ENCODE data around the gene RAB7B.

The RAB7B gene

DNA sequence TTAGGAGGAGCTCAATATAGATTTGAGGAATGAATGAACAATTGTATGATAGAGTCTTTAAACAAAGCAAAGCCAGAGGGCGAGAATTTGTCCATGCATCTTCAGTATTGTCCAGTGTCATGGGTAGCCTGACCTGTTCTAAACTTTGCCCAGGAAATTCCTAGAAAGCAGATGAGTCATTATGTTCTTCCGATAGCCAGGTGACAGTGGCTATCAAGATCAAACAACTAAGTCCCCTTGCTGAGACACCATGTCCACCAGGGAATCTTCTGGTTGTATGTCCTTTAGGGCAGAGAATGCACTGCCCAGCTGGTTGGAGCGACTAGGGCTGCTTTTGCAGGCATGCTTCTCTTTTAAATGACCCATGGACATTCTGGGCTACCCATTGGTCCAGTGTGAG lies 58.1 kb downstream of the RAB7B start:
- no peak for DNase-seq

DNA sequence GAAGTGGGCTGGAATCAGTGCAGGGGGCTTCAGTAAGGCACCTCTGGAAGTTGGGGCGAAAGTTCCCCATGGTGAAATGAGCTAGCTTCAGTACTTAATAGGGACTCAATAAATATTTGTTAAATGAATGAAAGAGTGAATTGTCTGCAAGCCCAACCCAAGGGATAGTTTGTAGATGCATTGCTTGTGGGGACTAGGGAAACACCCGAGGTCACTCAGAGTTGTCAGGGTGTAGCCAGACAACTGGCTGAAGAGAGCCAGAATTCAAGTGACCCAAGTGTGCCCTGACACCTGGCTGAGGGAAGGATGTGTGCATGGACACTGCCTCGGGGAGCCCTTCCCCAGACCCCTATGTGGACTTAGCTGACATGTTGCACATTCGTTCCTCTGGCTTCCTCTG lies 58.7 kb downstream of the RAB7B start:
- DNase-seq, result no peak

DNA sequence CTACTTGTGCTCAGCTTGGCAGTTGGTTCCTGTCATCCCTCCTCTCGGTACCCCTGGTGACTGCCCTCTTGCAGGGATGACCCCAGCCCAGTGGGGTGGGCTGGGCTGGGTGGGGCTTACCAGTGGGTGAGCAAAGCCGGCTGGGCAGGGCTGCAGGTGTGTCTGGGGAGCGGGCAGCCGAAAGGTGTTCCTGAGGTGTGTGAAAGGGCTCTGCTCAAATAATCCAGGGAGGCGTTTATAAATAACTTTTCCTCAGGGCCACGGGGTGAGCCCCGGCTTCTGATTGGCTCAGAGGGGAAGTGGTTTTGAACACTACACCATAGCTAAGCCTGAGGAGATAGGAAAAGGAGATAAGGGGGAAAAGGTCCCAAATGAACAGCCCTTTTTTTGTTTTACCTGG lies 60.0 kb downstream of the RAB7B start, which contains the start of gene SLC26A9:
SLC26A9 (minus strand) TSS at position 212 of the 400 bp plus-strand sequence. CDS start 7,636 bp downstream, outside the sequence.
- no peak for DNase-seq

DNA sequence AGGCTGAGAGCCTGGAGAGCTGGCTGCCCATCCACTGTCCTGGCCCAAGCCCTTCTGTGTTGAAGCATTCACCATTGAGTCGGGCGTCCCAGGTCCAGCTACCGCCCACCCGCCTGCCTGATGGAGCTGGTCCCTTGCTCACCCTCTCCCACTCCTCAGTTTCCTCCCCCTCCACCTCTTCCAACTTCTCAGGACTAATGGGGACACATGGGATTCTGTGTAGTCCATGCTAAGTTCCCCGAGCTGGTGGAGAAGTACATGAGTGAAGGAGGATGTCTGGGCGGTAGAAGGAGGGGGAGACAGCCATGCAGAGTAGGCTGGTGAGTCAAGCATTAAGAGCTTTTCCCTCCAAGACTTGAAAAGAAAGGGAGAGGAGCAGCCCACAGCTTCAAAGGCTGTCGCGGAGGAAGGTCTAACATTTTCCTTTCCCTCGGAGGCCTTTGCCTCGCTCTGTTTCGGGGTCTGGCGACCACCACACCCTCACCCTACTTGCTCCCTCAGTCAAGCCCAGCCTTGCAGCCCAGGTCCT lies 60.5 kb downstream of the RAB7B start:
- peak; percentile 16 for DNase-seq

DNA sequence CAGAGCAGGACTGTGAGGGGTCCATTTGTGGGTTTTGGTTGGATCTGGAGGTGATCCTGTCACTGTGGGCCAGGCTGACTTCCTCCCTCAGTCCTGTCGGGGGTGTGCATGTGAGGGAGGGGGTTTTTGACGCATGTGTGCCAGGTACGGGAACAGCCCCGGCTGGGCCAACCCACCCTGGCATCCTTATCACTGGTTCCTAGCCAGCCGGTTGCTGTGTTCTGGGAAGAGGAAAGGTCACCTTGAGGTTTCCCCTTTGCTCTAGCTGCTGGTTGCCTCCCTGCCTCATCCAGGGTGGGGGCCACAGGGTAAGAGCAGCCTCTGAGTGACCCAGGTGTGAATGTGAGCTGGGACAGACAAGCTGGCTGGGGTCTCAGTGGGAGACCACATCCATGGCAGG lies 62.5 kb downstream of the RAB7B start:
- no peak for DNase-seq

DNA sequence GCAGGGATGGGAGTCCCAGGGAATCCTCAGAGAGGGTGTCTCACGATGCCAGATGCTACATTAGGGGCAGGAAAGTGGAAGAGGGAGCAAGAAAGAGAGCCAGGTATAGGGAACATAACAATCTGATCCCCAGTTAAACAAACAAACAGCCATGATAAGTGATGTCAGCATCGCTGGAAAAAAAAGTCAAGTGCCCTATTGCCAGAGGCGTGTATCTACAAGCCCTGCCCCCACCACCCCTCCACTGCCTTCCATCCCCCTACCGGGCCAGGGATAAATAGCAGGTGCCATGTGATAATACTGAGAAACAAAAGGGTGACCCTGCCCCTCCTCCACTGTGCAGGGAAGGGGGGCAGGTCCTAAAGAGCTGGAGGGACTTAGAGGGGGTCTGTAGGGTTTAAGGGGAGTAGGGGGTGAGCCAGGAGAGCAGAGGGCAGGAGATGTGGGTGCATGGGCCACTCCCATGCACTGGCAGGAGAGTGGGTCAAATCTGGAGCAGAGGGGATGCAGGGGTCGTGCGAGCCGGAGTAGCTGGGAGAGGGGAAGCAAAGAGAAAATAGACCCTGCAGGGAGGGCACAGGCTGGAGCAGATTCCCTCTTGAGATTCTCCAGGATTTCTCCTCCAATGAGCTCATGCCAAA lies 63.4 kb downstream of the RAB7B start:
- no peak for DNase-seq

DNA sequence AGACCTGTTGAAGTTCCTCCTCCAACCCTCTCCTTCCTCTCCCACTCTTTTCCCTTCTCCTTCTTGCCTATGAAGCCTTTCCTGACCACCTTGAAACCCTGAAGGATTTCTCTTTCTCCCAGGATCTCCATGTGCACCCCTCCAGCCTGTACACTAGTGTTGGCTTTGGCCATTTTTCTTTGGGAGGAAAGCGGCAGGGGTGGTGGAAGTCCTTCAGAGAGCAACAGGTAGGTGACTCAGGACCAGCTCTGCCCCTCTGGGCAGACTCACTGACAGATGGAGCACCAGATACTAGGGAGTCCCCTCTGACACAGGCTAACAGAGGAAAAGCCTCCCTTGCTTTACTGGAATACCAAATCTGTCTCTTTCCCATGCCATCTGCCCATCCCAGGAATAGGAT lies 64.5 kb downstream of the RAB7B start:
- no peak for DNase-seq

DNA sequence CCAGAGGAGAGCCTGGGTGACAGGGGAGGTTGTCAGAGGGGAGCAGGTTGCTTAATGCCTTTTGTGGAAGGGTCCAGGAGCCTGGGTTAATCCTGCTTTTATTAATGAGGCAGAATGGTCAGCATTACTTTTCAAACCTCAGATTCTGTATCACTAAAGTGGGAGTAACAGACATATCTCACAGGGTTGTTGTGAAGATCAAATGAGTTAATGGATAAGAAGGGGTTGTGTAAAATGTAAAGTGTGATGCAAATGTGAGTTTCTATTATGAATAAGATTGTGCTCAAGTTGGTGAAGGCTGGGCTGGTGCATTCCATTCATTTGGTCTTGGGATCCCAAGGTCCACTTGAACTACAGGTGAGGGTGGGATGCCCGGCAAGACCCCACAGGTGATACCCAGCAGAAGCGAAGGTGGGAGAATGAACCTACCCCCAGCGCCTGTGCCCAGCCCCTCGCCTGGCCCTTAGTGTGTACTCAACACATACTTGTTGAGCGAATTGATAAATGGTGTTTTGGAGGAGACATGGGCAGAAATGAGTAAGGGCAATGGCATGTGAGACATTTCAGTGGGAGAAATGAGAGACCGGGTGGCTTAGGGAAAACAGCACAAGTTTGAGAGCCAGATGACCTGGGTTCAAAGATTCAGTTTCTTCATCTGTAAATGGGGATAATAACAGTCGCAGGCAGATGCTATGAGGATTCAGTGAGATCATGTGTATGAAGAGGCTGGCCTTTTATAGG lies 66.2 kb downstream of the RAB7B start:
- peak; percentile 86 for DNase-seq

DNA sequence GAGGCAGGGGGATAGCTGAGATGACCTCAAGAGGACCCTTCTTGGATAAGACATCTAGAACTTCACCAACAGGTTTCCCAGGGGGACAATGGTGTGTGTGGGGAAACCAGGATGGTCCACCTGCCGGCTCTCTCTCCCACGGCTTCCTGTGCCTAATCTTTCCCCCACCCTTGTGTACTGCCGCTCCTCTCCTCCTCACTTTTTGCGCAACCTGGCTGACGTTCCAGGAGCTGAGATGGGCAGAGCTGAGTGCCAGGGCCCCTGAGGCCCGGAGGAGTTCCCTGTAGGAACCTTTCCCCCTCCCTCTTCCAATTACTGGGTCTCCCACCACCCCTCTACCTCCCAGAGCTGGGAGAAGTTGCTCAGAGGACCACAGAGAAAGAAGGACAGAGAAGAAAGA lies 66.9 kb downstream of the RAB7B start:
- DNase-seq, result no peak

DNA sequence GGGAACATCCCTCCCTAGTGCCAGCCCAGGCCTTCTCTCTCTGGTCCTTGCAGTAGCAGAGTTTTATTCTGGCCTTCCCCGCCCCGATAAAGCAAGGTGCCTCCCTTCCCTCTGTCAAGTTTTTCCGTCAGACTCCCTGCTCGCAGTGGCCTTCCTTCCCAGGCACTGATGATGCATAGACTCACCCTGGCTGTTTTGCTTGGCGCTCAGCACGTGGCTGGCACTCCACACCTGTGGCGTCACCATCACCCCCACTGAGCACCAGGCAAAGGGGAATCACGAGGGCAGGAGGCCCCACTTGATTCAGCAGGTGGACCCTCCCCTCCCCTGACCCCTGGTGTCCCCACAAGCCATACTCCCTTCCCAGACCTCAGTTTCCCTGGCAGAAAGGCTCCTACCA lies 67.3 kb downstream of the RAB7B start:
- no peak for DNase-seq

DNA sequence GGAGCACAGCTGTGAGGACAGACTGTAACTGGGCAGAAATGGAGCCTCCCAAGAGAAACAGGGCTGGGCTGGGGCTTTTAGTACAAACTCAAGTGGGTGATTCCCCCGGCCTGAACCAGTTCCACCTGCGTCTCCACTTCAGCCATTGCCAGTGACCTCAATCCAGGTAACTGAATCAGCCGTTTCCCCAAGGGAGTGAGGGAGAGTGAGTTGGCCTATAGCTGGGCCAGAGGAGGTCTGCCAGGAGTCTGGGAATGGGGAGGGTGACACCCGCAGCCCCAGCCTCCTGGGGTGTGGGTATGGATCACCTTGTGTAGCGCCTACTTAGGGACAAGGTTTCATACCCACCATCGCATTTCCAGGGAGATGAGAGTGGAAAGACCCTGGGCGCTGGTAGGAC lies 68.4 kb downstream of the RAB7B start:
- DNase-seq, result no peak

DNA sequence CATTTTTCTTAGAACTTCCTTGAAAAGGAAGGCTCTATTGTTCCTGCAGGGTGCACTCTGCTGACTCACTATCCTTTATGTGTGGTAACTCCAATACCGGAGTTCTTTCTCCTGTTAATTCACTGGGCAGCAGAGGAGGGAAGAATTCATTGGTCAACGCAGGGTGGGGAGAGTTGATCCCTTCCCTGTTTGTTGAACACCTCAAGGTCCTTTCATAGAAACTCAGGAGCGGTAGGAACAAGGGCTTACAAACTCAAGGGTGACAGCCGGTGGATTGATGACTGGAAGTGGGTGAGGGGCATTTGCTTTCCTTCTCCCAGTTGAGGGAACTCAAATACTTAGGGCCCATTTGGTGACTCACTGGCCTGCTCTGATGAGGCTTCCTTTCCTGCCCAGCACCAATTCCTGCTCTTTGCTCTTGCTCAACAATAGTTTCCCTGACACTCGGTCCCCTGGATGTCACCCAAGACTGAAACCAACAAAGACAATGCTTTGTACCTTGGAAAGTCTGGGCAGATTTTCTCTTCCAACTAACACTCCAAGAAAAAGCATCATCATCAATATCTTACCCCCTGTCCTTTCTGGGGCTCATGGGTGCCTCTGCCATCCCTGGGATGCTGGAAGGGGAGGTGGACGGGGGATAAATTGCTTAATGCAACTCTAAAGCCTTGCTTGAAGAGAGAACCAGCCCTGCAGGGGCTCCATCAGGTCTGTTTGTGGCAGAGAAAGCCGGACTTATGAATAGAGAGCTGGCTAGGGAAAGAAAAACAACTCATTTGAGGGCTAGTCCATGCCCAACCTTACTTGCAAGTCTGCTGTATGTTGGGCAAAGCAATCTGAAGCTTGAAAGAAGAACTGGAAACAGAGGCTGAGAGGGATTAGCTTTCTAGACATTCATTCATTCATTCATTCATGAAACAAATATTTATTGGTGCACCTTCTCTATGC lies 69.2 kb downstream of the RAB7B start:
- DNase-seq, result peak; percentile 74

DNA sequence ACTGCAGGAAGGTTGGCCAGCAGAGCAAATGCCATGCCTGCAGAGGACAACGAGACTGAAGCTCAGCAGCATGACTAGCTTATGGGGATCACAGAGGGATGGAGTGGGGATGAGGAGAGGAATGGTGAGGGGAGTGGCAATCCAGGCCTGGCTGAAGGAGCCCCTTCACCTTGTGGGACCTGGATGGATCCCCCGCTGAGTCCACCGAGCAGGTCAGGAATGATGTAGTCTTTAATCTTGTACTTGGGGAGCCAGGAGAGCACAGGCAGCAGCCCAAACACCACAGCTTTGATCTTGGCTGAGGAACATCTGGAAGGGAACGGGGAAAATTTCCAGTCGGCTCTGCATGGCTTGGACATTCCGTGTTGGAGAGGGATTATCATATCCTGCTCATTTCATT lies 70.4 kb downstream of the RAB7B start:
- no peak for DNase-seq

DNA sequence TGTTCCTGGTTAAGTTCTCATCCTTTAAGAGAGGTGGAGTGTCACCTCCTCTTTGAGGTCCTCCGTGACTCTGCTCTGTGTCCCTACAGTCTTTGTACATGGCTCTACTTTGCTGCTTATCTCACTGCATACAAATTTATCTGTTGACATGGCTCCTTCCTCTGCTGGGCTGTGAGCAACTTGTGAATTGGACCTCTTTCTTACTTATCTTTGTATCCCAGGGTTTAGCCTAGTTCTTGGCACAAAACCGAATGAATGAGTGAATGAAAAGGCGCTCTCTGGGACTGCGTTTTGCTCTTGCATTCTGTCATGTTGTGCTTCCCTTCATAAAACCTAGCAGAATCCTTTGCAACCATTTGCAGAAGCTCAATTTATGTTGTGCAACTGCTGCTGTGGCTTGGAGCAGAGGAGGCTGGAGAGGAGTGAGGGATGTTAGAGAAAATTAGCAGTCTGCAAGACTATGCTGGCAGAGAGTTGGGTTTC lies 72.4 kb downstream of the RAB7B start:
- DNase-seq, result no peak

DNA sequence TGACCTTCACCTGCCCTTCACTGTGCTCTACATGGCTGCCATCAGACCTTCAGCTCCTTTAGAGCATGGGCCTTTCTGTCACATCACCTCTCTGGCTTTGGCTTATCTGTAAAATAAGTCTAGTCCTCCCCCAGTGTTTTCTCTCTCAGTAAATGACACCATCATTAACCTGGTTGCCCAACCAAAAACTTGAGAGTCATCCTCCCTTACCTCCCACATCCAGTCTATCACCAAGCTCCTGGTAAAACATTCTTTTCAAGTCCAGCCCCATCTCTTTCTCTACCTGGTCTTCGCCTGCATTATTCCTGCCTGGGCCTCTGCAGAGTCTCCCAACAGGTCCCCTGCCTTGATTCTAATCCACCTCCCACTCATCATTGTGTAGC lies 73.0 kb downstream of the RAB7B start:
- no peak for DNase-seq

DNA sequence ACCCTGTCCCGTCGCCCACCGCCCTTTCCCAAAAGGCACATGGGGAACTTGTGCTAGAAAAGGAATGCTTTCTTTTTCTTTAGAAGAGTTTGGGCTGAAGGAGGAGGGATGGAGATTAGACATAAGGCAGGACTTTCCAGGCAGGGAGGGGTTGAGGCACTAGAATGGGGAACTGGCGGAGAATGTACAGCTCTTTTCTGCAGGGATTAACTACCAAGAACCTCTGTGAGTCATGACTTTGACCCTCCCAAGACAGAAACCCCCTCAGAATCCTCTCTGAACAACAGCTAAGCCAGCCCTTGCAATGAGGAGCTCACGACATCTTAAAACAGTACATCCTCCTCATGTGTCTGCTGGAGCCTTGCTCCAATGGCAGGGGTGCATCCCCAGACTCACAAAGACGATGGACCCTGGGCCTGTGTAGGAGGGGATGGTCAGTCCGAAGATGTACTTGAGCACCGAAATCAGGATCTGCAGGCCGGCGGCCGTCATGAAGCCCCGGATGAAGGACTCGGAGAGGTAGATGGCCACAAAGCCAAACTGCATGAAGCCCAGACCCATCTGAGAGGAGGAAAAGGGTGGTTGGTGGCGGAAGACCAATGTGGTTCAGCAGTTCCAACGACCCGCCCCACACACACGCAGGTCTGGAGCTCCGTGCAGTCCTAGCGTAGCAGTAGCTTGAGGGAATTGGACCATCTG lies 73.5 kb downstream of the RAB7B start:
- DNase-seq, result no peak

DNA sequence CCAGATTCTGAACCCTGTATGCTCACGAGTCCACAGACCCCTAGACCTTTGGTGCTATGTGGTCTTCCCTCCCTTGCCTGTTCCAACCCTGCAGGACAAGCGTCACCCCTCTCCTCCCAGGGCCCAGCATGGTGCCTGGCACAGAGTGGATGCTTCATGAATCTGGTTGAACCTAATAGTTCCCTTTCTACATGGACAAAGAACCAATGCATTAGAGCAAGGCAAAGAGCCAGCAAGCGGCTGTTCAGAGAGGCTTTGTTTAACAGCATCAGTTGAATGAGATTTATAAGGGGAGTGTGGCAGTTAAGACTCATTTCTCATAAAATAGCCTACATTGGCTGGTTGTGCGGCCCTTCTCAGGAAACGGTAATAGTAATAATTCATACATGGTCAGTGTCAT lies 74.9 kb downstream of the RAB7B start:
- DNase-seq, result no peak

DNA sequence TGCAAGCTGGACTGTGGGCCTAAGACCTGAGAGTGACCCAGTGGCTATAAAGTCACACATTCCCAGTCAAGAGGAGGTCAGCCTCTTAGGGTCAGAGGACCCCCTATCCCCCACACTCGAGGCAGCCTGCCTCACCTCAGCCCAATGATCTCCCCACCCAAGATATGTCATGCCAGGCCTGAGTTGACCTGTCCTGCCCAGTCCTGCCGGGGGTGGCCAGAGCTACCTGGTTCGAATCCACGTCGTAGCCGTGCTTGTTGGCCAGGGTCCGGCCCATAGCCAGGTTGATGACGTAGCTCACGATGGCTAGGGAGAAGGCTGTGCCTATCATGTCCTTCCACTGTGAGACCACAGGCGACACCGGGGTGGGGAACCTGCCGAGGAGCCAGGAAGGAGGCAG lies 75.5 kb downstream of the RAB7B start:
- DNase-seq, result no peak

DNA sequence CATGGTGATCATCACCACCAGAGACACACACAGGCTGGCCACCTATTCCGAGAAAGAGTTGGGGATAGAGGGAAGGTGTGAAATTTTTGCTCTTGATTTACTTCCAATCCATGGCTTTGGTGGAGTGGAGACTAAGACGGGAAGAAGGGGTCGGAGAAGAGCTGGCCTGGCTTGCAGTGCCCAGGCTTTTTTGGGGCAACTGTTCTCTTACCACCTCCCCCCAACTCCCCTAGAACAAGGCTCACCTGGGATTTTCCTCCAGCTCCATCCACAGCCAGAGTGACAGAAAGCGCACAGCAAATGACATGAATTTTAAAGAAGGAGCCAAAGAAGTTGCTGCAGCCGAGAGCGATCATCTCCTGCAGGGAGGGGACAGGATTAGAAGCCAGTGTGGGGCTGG lies 75.9 kb downstream of the RAB7B start:
- no peak for DNase-seq
